NCI-H69 (cell line): ENCODE data around the gene CAV2.

Source experiments
- DNase-seq: peaks from one replicate; lab custom pipeline; 2025; lab: John Stamatoyannopoulos, UW

The CAV2 gene

DNA sequence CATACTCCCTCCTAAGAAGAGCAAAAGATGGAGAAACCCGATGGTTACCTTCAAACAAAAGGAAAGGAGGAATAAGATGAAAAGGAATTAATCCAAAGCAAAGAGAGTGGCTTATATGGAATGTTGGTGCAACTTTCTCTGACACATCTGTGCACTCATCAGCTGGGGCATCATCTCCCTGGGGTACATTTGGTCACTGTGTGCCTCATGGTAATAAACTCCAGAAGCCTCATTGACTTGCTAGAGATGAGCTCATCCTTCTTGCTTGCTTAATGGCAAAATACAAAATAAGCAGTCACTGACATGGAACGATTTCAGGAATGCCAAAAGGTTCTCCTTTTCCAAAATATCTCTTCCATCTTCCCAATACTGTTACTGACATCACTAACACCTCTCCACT, 47.8 kb downstream of the CAV2 start:
- DNase-seq, result no peak

DNA sequence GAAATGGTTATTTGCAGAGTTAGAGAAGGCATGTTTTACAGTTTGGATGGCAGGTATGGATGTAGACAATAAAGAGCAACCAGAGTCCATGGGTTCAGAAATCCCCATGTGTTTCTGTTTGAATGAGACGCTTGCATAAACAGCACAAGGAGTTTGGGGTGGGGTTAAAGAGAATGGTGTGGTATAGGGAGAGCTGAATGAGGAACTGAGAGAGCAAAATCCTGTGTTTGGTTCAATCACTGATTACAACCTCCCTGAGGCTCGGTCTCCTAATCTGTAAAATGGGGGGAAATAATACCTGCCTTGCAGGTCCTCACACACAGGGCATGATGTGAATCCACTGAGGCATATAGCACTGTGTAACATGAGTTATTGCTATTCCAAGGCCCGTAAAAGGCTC, 49.0 kb downstream of the CAV2 start:
- DNase-seq, result no peak

DNA sequence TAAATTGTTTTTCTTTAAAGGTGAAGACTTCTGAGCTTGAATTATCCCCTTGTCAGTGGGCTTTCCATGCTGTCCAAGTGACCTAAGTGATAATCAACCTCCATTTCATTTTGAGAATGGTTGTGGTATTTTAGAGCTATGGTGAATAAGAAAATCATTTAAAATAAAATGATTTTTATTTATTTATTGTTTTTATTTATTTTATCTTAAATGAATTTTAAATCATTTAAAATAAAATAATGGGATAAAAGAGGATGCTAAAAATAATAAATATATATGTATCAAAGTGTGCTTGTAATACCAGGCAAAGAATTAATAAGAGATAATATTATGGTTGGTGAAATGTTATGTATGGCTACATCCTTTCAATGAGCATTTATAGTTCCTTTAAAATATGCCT, 49.8 kb downstream of the CAV2 start:
- DNase-seq, result no peak

DNA sequence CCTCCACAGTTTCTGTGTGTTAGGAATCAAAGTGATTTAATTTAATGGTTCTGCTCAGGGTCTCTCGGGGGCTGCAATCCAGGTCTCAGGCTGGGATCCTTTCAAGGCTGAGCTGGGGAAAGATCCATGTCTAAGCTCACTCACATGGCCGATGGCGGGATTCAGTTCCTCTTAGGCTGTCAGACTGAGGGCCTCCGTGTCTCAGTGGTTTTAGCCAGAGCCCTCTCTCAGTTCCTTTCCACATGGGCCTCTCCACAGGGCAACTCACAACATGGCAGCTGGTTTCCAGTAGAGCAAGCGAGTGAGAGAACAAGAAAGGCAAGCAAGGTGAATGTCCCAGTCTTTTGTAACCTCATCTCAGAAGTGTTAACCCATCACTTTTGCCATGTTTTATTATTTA, 52.2 kb downstream of the CAV2 start:
- DNase-seq, result no peak

DNA sequence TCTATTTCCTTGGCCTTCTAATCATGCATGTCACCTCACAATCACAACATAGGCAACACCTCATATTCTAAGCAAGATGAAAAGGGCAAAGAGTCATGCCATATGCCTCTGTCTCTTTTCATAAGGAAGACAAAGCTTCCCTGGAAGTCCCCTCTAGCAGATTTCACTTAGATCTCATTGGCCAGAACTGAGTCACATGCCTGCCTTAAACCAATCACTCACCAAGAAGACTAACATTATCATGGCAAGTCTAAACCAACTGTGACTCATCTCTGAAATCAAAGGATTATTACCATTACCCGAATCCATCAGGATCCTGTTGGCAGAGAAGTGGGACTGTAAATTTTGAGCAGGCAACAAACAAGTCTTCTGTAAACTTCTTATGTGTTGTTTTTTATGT, 53.1 kb downstream of the CAV2 start:
- no peak for DNase-seq

DNA sequence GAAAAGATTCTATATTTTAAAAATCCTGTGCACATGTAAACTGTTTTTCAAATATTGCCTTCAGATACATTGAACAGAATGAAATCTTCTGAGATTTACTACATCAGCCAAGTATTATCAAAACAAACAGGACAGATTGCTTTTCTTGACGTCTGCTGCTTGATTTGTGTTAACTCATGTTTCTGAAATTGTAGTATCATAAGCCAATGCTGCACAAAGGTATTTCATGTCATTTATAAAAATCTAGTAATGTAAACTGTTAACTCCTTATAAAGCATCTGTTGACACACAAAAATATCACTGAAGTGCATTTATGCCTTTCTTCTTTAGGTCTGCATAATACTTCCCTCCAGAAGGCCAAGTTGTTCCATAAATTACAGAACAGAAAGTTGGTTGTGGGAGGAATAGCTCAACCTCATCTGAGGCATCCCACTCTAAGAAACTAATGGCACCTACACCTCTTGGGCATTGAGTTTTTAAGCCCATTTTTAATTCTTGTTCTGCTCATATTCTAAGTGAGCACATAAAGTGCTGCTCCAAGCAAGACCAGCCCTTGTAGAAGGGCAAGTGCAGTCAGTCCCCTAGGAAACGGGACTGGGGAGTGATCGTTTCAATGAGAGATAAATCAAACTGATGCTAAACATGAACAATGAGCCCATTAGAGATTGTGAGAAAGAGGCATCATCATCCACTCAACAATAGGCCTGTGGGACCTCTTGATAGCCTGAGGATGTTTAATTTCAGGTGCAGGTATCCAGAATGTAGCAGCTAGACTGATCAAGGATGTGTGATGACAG, 53.8 kb downstream of the CAV2 start:
- DNase-seq, result no peak

DNA sequence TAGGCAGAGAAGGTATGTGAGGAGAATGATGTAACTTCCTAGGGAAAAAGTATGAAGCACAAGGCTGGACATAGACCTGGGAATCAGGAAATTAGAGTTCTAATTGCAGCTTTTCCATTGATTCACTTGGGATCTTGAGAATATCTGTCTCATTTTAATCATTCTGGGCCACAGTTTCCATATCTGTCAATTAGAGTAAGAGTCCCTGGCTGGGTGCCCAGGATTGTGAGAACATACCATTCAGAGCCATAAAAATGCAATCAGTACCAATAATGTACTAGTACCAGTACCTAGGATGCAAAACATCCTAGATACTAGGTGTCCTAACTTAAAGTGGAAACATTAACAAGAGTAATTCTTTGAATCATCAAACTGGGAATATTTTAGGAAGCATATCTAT, 54.9 kb downstream of the CAV2 start:
- DNase-seq, result peak; percentile 6

DNA sequence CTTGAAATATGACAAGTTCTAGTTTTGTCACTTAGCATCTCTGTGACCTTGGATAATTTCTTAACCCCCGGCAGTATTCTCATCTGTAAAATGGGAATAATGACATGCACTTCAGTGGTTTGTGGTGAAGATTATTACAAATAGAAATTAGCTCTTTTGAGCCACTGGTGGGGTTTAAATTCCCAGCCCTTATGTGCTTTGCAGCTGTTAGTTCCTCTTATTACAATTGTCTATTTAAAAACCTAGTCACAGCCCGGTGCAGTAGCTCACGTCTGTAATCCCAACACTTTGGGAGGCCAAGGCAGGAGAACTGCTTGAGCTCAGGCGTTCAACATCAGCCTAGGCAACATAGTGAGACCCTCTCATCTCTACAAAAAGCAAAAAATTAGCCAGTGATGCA, 55.4 kb downstream of the CAV2 start:
- DNase-seq, result no peak

DNA sequence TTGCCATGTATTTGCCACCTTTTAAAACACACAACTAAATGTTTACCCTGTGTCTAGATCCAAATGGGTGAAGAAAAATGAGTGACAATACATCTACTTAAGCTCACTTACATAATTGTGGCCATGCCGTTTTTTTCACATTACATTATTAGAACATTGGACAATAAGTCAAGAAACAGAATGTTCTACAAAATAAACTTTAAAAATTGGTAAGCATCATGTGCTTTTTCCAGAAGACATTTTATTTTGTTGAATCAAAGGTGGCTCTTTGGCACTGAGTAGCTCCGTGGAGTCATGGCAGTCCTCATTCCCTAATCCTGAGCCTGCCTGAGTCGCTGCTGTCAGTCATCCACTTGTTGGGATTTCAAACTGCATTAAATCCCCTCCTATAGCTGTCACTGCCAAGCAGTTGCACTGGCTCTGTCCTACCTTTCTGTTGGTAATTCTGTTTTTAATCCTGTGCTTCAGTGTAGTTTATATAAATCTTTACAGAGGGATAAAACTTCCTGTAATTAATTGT, 57.6 kb downstream of the CAV2 start:
- no peak for DNase-seq

DNA sequence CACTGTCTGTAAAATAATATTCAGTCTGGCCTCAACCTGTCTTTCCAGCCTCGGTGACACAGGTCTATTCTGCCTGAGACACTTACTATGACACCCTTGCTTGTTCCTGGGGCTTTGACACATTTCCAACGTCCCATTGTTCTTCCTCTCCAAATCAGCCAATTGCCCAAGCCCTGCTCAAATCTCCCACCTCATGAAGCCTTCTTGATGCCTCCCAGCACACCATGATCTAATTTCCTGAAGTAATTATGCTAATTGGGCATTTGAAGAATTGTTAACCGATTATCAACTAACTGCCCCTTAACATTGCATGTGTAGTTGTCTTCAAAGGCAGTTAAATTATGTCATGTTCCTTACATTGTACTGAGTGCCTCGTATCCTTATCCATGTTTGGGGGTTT, 58.4 kb downstream of the CAV2 start:
- DNase-seq, result no peak
